CD4-positive, alpha-beta T cell treated with Interferon gamma for 1 hour (primary cell): ENCODE measurements around the gene USP14.

ENCODE experiments used
- DNase-seq: peaks from one replicate; pipeline ENCODE4 v3.0.0-alpha.2; 2020

USP14 gene

GRCh38 chr18:160831-161570 lies 2.6 kb downstream of the USP14 start:
- DNase-seq = no peak

GRCh38 chr18:172361-172760 lies 14.0 kb downstream of the USP14 start:
- DNase-seq = no peak

GRCh38 chr18:179499-179898 lies 21.1 kb downstream of the USP14 start:
- DNase-seq = no peak

GRCh38 chr18:181711-182110 lies 23.4 kb downstream of the USP14 start:
- no peak for DNase-seq

GRCh38 chr18:183769-184168 lies 25.4 kb downstream of the USP14 start:
- no peak for DNase-seq

DNA sequence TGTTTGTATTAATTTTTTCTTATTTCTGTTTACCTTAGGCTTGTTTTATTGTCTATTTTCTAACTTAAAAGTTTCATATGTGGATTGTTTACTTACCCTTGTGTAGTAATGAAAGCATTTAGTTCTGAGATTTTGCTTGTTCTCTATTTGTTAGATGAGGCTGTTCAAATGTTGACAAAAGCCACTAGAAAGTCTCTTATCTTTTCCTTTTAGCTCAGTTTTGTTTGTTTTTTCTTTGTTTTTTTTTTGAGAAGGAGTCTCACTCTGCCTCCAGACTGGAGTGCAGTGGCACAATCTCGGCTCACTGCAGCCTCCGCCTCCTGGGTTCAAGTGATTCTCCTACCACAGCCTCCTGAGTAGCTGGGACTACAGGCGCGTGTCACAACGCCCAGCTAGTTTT lies 30.9 kb downstream of the USP14 start:
- no peak for DNase-seq

DNA sequence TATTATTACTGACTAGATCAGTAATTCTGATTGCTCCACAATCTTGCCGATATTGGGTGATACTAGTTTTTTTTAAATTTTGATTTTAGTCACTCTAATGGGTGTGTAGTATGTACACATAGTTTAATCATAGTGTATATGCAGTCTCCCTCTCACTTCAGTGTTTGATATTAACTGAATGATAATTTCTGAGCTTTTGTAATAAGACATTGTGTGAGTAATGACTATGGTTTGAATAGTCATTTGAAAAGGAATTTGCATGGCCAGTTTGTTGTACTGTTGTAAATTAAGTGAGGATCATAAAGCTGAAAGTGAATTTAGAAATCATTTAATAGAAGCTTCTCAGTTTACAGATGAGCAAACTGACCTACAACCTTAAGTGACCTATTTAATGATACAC lies 33.4 kb downstream of the USP14 start:
- no peak for DNase-seq

- no peak for DNase-seq
Measured at GRCh38 chr18:192801-193200, 34.4 kb downstream of the USP14 start.

DNA sequence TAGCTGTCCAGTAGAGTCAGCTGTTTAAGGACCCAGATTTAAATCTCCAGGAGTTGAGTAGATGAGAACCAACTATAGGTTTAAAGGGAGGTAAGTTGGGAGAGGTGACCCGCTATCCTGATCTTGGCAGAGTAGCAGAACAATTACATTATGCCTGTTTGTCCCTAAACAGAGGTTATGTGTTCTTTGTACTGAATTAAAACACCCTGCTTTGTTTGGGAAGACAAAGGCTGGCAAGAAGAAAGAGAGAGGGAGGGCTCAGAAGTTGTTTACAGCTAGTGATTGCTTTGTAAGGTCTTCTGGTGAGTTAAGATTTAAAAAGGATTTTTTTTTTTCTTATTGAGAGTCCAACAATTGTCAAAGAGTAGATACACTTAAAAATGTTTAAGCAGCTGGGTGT lies 37.3 kb downstream of the USP14 start:
- DNase-seq = no peak

- DNase-seq = no peak
Measured at GRCh38 chr18:199214-199613, 40.9 kb downstream of the USP14 start.

DNA sequence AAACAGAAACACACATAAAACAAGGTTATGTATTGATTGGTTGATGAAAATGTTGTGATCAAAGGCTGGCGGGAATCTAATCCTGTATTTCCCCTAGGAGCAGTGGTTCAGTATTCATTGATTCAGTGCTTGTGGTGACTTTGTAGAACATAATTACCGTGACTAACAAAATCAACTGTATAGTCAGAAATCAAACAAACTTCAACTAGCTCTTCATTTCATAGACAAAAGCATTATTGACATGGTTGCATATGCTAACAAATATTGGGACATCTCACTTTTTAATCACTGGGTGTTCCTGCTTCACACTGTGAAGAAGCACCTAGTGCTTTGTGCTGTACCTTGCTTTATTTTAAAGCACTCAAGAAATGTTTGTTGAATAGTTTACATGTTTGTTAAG lies 41.4 kb downstream of the USP14 start:
- no peak for DNase-seq

- no peak for DNase-seq
Measured at GRCh38 chr18:210075-210474, 51.7 kb downstream of the USP14 start.

GRCh38 chr18:210733-211132 lies 52.4 kb downstream of the USP14 start:
- no peak for DNase-seq

GRCh38 chr18:211582-211981 lies 53.2 kb downstream of the USP14 start:
- no peak for DNase-seq

DNA sequence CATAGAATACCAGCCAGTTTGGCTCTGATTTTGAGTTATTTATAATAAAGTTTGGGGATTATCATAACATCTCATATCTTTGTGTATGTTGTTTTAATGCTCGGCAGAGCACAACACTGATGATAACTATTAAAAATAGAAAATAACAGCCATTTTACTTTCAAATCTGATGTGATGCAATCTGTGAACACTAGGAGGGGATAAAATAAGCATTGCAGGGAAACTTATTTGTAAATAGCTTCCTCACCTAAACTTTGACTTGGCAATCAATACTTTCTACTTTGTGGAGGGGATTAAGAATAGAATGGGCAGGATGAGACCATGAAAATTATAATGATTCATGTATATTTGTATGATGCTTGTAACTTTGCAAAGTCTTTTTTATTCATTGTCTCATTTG lies 54.4 kb downstream of the USP14 start:
- DNase-seq = no peak

DNA sequence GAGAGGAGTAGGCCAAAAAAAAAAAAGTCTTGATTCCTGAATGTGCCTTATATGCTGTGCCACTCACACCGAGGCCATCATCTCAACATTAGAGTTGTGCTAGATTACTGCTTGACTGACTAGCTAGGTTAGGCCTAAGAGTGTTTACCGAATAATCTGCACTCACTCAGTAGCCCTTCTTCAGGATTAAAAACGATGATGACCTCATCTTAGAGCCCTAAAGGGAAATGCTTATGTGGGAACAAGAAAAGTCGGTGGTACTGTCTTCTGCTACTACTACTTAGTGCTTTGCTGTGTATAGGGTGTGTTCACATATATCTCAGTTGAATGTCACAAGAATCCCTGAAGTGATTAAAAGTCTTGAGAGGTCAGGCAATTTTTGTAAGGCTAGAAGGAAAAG lies 55.1 kb downstream of the USP14 start:
- DNase-seq = no peak

GRCh38 chr18:213966-214365 lies 55.6 kb downstream of the USP14 start:
- no peak for DNase-seq

DNA sequence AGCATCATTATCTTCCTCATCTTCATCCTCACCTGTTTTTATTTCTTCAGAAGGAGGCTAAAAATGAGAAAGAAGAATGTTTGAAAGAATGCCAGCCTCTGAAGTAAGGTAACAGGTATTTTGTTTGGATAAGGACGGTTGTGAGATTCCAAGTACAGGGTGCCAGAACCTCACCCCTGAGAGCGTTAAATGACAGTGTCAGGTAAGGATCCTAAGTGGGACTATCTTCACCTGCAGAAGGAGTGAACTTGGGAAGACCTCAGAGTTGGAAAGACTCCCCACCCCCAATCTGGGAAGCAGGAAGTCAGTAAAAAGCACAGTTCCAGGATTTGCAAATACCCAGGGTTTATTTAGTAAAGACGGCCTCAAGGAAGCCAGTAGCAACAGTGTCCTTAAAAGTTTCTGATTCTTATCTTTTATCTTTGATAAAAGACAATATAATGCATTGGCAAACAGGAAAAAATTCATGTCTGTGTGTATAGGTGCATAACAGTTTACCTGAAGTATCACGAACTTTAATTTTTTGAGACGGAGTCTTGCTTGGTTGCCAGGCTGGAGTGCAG lies 57.2 kb downstream of the USP14 start:
- no peak for DNase-seq

DNA sequence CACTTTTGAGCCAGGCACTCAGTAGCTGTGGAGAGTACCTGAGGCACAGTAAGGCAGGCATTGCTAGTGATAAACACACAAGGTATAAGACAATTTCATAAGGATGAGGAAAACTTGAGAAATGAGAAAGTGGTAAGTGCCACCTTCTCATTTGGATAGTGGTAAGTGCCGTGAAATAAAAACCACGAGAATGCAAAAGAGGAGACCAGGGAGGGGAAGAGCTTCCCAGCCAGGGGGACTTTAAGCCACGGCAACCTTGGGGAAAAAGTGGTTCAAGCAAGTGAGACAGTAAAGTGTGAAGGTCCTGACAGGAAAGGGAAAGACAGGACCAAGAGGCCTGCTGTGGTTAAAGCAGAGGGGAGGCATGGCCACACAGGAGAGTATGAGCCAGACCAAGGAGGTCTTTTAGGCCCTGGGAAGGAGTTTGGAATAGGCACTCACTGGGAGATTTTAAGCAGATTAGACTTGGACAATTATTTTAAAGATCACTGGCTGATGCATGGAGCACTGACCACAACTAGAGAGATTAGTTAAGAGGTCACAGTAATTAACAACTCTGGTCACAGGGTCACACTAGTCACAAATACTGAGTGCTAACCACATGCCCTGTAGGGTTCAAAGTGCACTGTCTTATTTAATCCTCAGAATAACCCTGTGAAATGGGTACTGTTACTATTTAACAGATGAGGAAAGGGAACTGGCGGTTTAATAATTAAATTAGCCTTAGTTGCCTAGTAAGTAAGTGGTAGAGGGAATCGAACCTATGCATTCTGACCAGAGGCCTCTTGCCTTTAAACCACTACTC lies 59.4 kb downstream of the USP14 start:
- DNase-seq = no peak

- no peak for DNase-seq
Measured at GRCh38 chr18:220708-221107, 62.4 kb downstream of the USP14 start.

- DNase-seq = no peak
Measured at GRCh38 chr18:225745-226144, 67.4 kb downstream of the USP14 start.

DNA sequence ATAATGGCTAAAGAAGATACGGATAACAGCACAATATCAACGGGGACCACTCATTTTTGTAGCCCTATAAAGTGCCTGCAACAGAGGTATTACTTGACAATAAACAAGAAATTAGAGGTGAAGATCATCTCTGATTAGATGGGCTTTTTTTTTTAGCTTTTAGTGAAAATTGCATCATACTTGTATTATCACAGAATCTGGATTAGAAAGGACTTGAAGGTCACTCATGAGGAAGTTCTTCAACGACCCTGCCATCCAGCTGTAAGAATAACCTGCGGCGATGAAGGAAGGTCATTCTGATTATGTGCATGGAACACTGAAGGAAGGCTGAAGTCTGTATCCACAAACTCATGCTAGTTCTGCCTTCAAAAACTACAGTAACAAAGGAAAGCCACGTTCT lies 69.0 kb downstream of the USP14 start:
- DNase-seq = no peak

DNA sequence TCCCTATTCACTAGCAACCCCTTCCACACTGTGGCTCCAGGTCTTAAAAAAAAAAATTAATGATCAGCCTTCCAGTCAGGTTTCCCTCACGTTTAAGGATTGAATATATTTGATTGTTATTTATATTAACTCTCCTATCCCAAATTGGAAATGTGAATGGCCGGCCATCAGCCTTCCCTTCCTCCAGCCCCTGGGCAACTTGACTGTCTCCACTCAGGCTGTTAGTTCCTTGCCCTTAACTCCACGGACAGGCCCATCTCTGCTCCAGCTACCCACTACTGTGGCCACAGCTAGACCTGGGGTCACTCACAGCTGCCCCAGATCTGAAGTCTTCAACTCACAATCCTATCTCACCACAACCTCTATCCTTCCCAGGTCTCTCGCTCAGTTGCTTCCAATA lies 69.5 kb downstream of the USP14 start:
- DNase-seq = no peak

DNA sequence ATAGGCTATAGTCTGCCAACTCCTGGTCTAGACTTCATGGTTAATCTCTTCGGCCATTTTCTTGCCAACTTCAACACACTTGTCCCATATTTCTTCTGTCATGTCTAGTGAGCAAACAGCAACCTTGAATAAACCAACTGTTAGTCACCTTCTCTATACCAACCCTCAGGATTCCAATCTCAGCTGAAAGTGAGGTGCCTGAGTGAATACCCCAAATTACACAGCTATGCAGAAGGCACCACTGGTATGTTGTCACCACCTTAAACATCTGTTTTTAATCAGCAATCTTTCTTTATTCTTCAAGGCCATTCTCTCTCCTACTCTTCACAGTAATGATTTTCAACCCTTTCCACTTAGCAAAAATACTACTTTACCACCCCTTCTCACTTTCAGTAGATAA lies 70.2 kb downstream of the USP14 start:
- DNase-seq = no peak
